ENCODE data around the gene APLP2.

DNA sequence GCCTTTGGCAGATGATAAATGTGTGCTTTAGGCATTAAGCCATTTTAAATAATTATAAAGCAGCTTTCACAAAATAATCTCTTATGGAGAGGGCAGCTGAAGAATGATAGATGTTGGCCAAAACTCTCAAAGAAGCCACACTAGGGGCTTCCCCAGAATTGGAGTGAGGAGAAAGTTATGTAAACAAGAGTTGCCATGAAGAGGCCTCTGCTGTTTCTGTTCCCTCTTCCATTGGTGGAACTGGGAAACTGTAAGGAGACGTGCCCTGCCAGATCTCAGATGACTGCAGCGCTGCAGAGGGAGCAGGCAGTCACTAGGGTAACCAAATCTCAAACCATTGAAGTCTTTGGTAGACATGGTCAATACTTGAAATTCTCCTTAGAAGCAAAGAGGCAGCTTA, 19.4 kb upstream of the APLP2 start:
- TF ChIP-seq ETV5 (CRISPR knock-in tag; IDR thresholded peaks at IDR 0.05; ENCODE audit: low read depth): no peak
- TF ChIP-seq, protein P1, sequence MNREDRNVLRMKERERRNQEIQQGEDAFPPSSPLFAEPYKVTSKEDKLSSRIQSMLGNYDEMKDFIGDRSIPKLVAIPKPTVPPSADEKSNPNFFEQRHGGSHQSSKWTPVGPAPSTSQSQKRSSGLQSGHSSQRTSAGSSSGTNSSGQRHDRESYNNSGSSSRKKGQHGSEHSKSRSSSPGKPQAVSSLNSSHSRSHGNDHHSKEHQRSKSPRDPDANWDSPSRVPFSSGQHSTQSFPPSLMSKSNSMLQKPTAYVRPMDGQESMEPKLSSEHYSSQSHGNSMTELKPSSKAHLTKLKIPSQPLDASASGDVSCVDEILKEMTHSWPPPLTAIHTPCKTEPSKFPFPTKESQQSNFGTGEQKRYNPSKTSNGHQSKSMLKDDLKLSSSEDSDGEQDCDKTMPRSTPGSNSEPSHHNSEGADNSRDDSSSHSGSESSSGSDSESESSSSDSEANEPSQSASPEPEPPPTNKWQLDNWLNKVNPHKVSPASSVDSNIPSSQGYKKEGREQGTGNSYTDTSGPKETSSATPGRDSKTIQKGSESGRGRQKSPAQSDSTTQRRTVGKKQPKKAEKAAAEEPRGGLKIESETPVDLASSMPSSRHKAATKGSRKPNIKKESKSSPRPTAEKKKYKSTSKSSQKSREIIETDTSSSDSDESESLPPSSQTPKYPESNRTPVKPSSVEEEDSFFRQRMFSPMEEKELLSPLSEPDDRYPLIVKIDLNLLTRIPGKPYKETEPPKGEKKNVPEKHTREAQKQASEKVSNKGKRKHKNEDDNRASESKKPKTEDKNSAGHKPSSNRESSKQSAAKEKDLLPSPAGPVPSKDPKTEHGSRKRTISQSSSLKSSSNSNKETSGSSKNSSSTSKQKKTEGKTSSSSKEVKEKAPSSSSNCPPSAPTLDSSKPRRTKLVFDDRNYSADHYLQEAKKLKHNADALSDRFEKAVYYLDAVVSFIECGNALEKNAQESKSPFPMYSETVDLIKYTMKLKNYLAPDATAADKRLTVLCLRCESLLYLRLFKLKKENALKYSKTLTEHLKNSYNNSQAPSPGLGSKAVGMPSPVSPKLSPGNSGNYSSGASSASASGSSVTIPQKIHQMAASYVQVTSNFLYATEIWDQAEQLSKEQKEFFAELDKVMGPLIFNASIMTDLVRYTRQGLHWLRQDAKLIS (CRISPR knock-in tag; IDR thresholded peaks at IDR 0.05): no peak
- no peak for TF ChIP-seq PHF8 (IDR thresholded peaks at IDR 0.05; ENCODE audit: borderline replicate concordance, low read length)
- TF ChIP-seq EP300 (IDR thresholded peaks at IDR 0.05; ENCODE audit: low read length): no peak
- TF ChIP-seq NFXL1 (CRISPR knock-in tag; IDR thresholded peaks at IDR 0.05): no peak
- TF ChIP-seq POLR2AphosphoS5 (IDR thresholded peaks at IDR 0.05; ENCODE audit: control insufficient read depth, insufficient read depth, low read depth, low read length): no peak
- no peak for TF ChIP-seq XRCC4 (IDR thresholded peaks at IDR 0.05; ENCODE audit: extremely low read depth, insufficient read depth, insufficient read length)
- TF ChIP-seq YY1 (IDR thresholded peaks at IDR 0.05; ENCODE audit: borderline replicate concordance in 1 of 3, control insufficient read depth in 1 of 3, extremely low read depth in 1 of 3, insufficient read depth in 3 of 3, insufficient read length in 1 of 3, insufficient replicate concordance in 2 of 3, low read depth in 1 of 3, low read length in 2 of 3): no peak
- TF ChIP-seq UBTF (IDR thresholded peaks at IDR 0.05; ENCODE audit: borderline replicate concordance in 1 of 2, low read depth in 2 of 2, low read length in 2 of 2): no peak
- TF ChIP-seq CTCF (IDR thresholded peaks at IDR 0.05 in 2 of 3, conservative IDR thresholded peaks at IDR 0.05 in 1 of 3; ENCODE audit: insufficient read depth in 2 of 3, low read depth in 1 of 3, low read length in 3 of 3): no peak
- no peak for TF ChIP-seq CTBP1 (IDR thresholded peaks at IDR 0.05; ENCODE audit: borderline replicate concordance)
- TF ChIP-seq POLR2A (conservative IDR thresholded peaks at IDR 0.05): no peak
- no peak for TF ChIP-seq EZH2 (IDR thresholded peaks at IDR 0.05; ENCODE audit: borderline replicate concordance, low read depth, low read length)
- no peak for TF ChIP-seq YBX1 (IDR thresholded peaks at IDR 0.05)
